ENCODE data around the gene PRDM10.

The PRDM10 gene

DNA sequence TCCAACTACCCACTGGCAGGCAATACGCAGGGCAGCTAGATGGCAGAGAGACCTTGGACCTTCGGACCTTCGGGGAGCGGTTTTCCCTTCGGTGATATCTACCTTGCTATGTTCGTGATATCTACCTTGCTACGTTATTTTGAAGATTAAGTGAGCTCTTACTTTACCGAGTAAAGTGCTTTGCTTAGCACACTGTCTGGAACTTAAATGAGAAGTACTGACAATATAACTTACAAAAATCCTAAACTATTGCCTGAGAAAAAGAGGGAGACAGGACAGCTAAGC lies 1.0 kb upstream of the PRDM10 start:
- DNase-seq = no peak

DNA sequence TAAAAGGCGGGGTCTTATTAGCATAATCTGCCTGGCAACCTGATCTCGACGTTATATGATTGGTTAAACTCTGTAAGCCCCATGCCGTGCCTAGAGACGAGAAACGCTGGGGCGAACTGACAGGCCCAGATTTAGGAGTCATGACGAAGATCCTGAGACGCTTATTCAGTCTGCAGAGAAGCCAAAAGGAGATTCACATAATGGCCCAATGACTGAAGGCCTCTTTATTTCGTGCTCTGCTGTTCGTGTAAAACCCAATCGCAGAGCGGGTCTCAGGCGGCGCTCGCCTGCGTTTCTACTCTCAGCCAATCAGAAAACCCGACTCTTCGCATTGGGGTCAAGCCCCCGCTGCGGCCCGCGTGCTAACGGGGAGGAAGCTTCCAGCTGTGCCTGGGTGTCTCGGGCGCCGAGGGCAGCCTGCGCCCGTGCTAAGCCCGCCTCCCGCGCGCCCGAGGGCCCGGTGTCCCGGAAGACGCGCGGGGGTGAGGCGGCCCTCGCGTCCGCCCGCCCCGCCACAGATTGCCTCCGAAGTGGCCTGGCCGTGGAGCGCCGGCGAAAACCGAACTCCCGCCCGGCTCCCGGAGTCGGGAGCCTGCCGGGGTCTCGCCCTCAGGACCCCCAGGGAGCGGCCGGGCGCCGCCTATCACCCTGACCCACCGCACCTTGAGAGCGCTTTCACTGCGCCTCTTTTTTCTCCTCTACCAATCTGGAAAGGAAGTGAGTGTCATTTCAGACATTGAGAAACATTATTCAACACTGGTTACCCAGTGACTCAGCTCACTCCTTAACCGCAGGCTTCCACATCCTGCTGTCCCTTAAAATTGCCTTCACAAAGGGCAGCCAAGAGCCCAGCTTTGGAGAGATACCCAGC lies 446 bp upstream of the PRDM10 start:
- DNase-seq = peak; percentile 81

DNA sequence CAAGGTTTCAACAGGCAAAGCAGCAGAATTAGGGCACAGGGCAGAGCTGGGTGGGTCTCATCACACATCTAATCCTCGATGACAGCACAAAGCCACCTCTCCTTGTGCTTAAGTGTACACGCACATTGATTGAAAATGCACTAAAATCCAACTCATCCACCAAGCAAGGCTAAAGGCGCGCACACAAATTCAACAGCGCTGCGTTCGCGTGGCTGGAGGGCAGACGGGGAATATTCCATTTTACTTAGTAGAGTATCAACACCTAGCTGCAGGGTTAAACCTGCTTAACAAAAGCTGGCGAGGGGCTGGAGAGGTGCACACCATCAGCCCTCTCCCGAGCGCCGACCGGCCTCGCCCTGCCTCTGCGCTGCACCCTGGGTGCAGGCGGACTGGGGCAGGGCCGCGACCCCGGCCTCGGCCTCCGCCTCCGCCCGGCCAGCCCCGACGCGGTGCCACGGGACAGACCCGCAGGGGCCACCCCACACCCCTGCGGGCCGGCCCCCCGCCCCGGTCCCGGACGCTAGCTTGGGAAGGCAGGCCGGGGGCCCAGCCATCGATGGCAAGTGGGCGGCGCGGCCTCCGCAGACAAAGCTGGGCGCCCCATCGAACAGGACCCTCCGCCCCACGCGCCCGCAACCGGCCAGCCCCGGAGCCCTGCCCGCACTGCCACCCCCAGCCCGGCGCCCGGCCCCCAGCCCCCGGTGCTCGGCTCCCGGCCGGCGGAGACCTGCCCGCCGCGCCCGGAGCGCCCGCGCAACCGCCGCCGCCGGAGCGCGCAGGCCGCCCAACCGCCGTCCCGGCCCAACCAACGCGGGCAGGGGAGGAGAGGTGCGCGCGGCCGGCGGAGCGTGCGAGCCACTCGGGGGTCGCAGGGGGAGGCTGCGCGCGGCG lies 929 bp downstream of the PRDM10 start:
- DNase-seq = no peak

DNA sequence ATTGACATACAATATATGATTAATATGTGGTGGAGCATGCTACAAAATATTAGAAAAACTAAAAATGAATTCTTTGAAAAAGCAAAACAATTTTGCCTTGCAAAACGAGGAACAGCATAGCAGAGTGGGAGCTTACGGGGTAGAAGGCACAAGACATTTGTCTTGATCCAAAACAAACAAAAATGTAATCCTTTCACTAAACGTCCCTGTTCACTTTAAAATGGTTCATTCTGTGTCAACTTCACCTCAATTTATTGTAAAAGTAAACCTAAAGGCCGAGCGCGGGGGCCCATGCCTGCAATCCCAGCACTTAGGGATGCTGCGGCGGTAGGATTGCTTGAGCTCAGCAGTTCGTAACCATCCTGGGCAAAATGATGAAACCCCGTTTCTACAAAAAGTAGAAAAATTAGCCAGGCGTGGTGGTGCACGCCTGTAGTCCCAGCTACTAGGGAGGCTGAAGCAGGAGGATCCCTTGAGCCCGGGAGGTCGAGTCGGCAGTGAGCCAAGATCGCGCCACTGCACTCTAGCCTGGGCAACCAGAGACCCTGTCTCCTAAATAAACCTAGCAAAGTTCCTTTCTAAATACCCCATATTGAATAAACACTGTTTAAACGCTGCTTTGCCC lies 2.0 kb downstream of the PRDM10 start:
- no peak for DNase-seq

DNA sequence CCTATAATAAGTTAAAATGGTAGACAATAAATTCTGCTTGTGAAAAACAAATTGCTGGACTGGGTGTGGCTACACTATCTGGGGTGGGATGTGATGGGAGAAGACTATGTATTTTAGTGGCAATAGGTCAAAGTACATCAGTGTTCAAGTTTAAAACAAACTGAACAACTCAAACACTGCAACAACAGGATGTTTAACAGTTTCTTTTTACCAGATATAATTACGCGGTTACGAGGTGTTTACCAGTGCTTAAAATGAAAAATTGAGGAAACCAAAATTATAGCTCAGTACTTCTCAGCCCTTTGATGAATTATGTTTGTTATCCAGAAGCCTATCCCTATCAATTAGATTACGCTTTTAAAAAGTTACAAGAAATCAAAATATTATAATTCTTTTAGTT lies 3.2 kb downstream of the PRDM10 start:
- no peak for DNase-seq

DNA sequence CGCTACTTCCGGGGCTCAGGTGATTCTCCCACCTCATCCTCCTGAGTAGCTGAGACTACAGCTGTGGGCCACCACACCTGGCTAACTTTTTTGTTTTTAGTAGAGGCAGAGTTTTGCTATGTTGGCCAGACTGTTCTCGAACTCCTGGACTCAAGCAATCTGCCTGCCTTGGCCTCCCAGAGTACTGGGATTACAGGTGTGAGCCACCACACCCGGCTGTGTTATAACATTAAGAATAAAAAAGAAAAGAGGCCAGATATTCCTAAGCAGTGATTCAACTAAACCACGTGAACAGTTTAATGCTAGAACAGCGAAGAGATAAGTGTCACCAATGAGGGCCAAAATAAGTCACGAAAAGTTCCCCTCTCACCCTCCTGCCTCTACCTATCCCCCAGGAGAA lies 3.7 kb downstream of the PRDM10 start:
- DNase-seq = no peak

DNA sequence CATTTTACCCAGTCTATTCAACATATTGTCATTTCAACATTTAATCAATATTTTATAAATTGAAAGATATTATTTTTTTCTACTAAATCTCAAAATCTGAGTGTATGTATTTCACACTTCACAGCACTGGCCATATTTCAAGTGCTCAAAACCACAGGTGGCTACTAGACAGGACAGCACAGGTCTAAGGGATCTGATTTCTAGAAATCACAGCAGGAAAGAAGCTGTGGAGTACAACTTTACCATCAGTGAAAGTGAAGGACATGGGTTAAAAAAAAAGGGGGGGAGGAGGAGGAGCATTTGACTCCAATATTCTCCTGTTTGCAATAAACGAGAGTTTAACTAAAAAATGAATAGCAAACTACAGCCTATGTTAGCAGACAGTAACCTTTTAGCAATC lies 4.5 kb downstream of the PRDM10 start:
- DNase-seq = no peak

DNA sequence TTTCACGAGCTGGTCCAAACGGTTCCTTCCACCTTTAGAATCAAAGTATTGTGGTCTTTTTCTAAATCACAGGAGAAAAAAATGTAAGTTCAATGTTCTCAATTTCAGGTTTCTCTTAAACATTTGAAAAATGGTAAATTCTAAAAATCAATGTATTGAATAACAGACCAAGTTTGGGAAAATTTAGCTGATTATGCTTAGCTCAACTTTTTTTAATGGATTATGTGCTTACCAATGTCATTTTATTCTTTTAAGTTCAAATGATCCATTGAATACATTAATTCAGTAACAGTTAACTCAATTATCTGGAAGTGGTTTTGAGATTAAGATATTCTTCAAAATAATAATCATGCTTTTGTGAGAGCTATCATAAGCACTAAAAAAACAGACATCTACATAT lies 5.1 kb downstream of the PRDM10 start:
- DNase-seq = no peak

DNA sequence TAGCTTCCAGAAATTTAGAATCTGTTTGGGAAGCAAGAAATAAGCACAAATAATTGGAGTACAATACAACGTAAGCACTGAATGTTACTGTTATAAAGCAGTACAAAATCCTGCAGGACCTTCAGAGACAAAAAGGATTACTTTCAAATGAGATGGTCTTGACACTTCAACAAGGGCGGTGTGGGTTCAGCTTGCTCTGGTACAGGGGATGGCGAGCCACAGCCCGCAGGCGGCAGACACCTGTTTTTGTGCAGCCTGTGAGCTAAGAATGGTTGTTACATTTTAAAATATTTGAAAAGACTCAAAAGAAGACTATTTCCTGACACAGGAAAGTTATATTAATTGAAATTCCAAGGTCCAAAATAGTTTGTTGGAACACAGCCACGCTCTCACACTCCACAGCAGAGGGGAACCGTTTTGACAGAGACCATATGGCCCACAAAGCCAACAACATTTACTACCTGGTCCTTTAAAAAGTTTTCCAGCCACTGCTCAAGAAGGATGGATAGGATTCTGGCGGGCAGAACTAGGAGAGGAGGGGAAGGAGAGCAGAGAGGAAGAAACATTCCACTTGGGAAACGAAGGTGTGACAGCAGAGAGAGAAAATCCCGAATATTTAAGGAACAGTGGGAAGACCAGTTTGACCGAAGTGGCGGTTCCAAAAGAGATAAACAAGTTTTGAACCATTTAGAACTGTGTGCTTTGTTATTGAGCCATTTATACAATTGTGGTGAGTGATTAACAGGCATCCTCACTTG lies 6.3 kb downstream of the PRDM10 start:
- no peak for DNase-seq

DNA sequence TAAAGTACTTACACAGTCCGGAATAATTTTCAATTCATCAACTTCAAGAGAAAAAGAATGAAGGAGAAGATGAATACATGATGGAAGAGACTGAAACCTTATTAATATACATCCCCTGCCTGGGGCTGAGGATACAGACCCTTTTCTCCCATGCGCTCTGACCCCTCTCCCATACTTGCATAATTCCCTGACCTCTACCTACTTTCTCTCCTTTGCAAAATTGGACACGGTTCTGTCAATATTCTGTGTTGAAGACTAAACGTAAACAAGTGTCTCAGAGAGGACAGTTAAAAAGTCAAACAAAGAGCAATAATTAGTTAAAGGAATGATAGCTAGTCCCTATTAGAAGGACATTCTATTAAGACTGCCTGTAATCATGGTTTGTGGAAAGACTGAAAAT lies 7.5 kb downstream of the PRDM10 start:
- no peak for DNase-seq

DNA sequence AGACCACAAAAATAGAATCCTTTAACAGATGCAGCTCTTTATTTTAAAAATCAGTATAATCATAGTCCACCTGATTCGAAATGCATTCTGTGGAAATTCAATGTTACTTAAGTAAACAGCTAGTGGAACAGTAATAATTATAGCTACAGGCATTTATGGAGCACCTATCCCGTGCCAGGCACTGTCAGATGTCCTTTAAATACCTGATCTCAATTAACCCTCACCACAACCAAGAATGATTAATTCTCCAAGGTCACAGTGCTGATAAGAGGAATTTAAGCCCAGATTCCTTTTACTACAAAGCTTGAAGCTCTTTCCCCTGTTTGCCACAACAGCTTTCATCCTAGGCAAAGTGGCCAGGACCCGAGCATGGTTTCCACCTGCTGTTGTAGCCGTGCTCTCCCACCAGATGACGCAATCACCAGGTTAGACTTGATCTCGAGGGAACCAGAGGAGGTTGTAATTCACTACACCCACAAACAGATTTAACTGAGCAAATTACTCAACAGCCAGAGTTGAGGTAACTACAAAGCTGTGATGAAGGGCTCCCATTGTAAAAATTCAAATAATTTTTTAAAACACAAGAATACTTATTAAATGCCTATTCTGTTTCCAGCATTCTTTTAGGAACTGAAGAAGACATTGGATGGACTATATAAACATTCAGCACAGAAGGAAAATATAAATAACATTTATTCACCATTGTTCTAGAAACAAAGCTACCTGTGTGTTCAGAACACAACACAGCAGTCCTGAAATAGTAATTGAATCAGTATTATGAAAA lies 10.3 kb downstream of the PRDM10 start:
- DNase-seq = peak; percentile 39

DNA sequence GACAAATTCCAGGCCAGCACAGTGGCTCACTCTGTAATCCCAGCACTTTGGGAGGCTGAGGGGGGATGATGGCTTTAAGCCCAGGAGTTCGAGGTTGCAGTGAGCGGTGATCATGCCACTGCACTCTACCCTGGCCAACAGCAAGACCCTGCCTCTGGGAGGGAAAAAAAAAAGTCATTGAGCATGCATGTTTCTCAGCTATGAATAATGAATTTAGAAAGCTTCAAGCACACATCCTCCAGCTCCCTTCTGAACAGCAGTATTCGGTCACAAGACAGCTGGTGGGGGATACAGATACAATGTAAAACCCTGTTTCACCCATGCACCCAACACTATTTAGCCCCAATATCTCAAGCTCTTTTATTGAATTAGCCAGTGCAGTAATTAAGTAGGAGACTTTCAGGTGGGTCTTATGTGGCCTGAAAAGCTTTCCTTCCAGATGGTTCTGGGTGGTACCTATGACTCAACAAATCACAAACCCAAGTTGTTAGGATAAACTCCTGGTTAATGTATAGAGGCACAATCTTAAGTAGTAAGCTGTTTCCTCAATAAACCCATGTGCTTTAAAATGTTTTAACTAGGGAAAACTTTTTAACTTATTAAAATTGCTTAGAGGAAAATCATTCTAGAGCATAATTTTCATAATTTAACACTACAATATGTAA lies 13.4 kb downstream of the PRDM10 start:
- DNase-seq = no peak

DNA sequence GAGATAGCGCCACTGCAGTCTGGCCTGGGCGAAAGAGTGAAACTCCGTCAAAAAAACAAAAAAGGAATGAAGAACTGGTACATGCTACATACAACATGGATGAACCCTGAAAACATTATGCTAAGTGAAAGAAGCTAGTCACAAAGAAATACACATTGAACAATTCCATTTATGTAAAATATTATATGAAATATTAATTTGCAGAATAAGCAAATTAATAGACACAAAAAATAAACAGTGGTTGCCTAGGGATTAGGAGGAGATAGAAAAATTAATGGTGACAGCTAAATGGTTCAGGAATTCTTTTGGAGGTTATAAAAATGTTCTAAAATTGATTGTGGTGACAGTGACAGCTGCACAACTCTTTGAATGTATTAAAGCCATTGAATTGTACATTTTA lies 14.7 kb downstream of the PRDM10 start:
- no peak for DNase-seq

DNA sequence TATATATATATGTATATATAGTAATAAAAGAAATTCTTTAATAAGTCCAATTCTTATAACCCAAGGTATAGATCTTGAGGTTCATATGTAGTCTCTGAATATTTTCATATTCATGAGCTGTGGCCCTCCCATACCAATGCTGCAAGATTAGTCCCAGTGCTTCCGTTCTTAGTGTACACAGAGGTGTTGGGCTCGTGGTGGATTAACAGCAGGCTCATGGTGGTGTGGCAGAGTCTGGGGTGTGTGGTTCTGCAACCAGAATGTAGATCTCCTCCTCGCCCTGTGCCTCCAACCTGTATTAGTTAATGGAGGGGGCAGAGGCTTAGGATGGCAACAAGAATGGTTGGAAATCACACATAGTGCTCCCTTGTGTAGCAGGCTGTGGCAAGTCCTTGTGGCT lies 16.8 kb downstream of the PRDM10 start:
- DNase-seq = no peak

DNA sequence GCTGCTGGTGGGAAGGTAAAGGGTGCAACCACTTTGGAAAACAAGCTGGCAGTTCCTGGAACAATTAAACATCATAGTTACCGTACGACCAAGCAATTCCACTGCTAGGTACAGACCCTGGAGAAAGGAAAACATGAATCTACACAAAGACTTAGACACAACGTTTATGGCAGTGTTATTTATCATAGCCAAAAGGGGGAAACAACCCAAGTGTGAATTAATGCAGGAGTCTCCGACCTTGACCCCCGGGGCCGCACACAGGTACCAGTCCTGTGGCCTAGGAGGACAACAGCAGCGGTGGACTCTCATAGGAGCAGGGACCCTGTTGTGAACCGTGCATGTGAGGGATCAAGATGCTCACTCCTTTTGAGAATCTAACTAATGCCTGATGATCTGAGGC lies 22.5 kb downstream of the PRDM10 start:
- DNase-seq = no peak

DNA sequence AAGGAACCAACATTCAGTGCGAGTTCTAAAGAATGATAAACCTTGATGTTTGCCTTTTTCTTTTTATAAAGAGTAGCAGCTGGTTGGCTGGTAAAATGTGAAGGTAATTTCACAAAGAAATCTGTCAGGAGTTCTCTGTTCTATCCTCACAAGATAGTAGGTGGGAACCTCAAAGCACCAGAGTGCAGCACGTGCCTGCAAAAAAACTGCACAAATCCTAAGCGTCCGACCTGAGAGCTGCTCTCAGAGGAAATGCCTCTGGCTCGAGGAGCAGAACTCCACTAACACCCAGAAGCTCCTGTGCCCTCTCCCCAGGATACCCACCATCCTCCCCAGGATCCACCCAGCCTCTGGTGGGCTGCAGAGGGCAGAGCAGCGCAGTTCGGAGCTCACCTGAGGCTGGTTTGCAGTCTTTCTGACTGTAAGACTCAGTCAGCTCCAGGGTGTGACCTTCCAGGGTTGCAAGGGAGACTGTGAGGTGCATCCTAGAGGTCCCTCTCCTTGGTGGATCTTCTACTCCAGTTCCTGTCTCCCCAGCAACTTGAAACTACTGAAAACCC lies 23.5 kb downstream of the PRDM10 start:
- DNase-seq = no peak

DNA sequence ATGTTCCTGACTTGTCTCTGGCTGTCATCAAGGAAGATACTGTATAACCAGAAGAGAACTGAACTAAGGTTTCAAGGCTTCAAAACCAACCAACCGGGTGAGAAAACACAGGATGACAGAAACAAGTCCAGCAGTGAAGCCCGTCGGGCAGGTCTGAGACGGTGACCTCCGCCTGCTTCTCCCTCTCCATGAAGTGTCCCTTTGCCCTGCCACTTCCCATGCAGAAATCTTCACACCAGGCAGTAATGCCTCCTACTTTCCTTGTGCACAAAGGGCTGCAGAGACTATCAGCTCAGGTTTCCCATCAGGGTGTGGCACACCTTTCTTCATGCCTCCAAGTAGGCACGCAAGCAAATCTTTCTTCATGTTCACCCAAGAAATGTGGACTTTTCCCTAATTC lies 24.2 kb downstream of the PRDM10 start:
- DNase-seq = no peak

DNA sequence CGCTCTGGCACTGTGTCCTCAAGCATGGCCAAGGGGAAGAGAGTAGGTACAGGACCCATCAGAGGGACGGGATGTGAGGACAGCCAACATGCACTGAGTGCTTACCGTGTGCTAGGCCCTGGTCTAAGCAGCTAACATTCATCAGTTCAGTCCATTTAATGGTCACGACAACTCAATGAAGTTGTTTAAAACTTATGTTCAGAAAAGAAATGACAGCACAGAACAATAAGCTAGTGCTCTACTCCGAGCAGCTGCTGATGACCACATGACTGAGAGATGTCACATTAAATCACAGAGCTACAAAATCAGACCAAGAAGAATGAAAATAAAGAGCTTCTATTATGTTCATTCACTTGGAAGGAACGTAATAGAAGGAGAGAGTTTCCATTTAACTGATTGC lies 26.3 kb downstream of the PRDM10 start:
- no peak for DNase-seq

DNA sequence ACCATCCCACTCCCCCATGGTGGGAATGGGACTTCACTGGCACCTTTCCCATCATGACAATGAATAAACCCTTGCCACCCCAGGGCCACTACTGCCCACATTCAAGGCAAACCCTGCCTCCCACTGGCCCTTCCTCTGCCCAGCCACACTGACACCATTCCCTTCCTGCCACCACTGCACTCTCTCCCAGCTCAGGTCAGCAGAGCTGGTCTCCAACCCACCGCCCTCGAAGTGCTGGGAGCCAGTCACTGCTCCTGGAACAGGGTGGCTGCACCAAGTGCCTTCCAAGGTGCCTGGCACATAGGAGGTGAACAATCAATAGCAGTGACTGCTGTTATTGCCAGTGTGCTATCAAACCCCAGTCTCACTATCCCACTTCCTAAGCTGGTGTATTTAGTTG lies 27.1 kb downstream of the PRDM10 start:
- no peak for DNase-seq

DNA sequence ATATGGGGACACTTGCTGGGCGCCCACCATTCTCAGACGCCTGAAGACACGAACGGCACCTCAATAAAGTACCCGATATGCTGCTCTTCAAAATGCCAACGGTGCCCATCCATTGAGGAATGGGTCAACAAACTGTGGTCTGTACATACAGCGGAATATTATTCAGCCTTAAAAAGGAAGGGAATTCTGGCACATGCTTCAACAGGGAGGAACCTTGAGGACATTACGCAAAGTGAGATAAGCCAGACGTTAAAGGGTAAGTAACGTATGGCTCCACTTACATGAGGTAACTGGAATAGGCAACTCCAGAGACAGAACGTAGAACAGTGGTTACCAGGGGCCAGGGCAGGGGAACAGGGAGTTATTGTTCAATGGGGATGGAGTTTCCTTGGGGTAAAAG lies 28.0 kb downstream of the PRDM10 start:
- no peak for DNase-seq

DNA sequence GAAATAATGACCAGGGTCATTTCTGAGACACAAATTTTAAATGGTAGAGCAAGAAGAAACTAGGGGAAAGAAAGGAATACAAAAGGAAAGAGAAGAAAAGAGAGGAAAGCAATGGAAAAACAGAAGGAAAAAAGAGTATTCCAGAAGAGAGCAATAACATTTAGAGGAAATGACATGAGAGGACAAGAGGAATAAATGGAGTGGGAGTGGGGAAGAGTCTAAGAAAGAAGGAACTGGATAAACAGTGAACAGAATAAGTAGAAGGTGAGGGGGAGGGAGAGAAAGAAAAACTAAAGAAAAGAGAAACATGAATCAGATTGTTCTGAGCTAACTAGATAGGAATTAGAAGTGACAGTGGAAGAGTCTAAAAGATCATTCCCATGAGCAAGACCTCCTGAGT lies 28.4 kb downstream of the PRDM10 start:
- DNase-seq = no peak

All from stimulated activated CD4-positive, alpha-beta T cell treated with anti-CD3 and anti-CD28 coated beads, Interleukin-4, amount 100 ng/mL, for 1 hour (primary cell).